Bone marrow (tissue), 2 donors: ENCODE data around the gene TMEM132D.
"Not testable (repeated sequence)": the region's sequence is repeated elsewhere in the genome, so short reads cannot be mapped to it uniquely, and the experiment has no call there.

Experiments used
- DNase-seq, 2 donors: peaks; one replicate each; lab custom pipeline; 2025; lab: John Stamatoyannopoulos, UW

Gene TMEM132D

GRCh38 chr12:129234209-129234608, 669.6 kb downstream of the TMEM132D start:
- DNase-seq, result no peak

GRCh38 chr12:129231491-129231890, 672.3 kb downstream of the TMEM132D start:
- no peak for DNase-seq

GRCh38 chr12:129230995-129231394, 672.8 kb downstream of the TMEM132D start:
- no peak for DNase-seq

GRCh38 chr12:129226851-129227250, 677.0 kb downstream of the TMEM132D start:
- DNase-seq, result no peak

GRCh38 chr12:129226005-129226404, 677.8 kb downstream of the TMEM132D start:
- no peak for DNase-seq

GRCh38 chr12:129215556-129215955, 688.3 kb downstream of the TMEM132D start:
- no peak for DNase-seq

- DNase-seq, result no peak
Measured at GRCh38 chr12:129213551-129213950, 690.3 kb downstream of the TMEM132D start.

- DNase-seq, result no peak
Measured at GRCh38 chr12:129211862-129212630, 691.8 kb downstream of the TMEM132D start.

- no peak for DNase-seq
Measured at GRCh38 chr12:129208566-129208965, 695.3 kb downstream of the TMEM132D start.

- DNase-seq, result no peak
Measured at GRCh38 chr12:129207084-129207483, 696.7 kb downstream of the TMEM132D start.

GRCh38 chr12:129203456-129203855, 700.4 kb downstream of the TMEM132D start:
- DNase-seq, result no peak

GRCh38 chr12:129202109-129202814, 701.6 kb downstream of the TMEM132D start:
- DNase-seq, result no peak

GRCh38 chr12:129201029-129201428, 702.8 kb downstream of the TMEM132D start:
- no peak for DNase-seq

GRCh38 chr12:129200576-129200975, 703.2 kb downstream of the TMEM132D start:
- DNase-seq, result no peak

GRCh38 chr12:129196927-129197326, 706.9 kb downstream of the TMEM132D start:
- no peak for DNase-seq

GRCh38 chr12:129195081-129195480, 708.7 kb downstream of the TMEM132D start:
- DNase-seq, result no peak

- no peak for DNase-seq
Measured at GRCh38 chr12:129193263-129193871, 710.5 kb downstream of the TMEM132D start.

- DNase-seq, result no peak
Measured at GRCh38 chr12:129190827-129191226, 713.0 kb downstream of the TMEM132D start.

GRCh38 chr12:129189879-129190278, 713.9 kb downstream of the TMEM132D start:
- not testable (repeated sequence) for DNase-seq

- DNase-seq, result no peak
Measured at GRCh38 chr12:129186952-129187351, 716.9 kb downstream of the TMEM132D start.

GRCh38 chr12:129185855-129186254, 718.0 kb downstream of the TMEM132D start:
- DNase-seq, result no peak

- no peak for DNase-seq
Measured at GRCh38 chr12:129184127-129184928, 719.5 kb downstream of the TMEM132D start.
